Stimulated activated CD4-positive, alpha-beta T cell treated with anti-CD3 and anti-CD28 coated beads, TNF-alpha, amount 100 ng/mL, for 4 hours (primary cell): ENCODE results near the gene PCYOX1L.
A peak's percentile ranks its signal among the peaks of the same experiment; 100 is the strongest.

ENCODE experiments used
- DNase-seq, 3 experiments: peaks; one replicate each; pipeline ENCODE4 v3.0.0-alpha.2; 2020; ENCODE audit warnings: low read depth in 3 of 3

Gene PCYOX1L

GRCh38 chr5:149338364-149338763 lies 19.5 kb upstream of the PCYOX1L start:
- DNase-seq: no peak

GRCh38 chr5:149340920-149341319 lies 16.9 kb upstream of the PCYOX1L start:
- no peak for DNase-seq

- DNase-seq: no peak
These were observed 16.0 kb upstream of the PCYOX1L start for GRCh38 chr5:149341876-149342275.

- no peak for DNase-seq
These were observed 13.7 kb upstream of the PCYOX1L start for GRCh38 chr5:149344151-149344550.

- peak; percentile 81 to 87 (median 81) for DNase-seq
These were observed 12.5 kb upstream of the PCYOX1L start, which contains the start of gene GRPEL2 for GRCh38 chr5:149345147-149345891. GRPEL2 (plus strand) TSS chr5:149345499; CDS start chr5:149345540, 41 bp downstream.

GRCh38 chr5:149345892-149346222 lies 12.0 kb upstream of the PCYOX1L start:
- DNase-seq: no peak

- no peak for DNase-seq
These were observed 9.3 kb upstream of the PCYOX1L start for GRCh38 chr5:149348518-149348917.

- no peak for DNase-seq
These were observed 8.5 kb upstream of the PCYOX1L start for GRCh38 chr5:149349382-149349781.

GRCh38 chr5:149352169-149352568 lies 5.7 kb upstream of the PCYOX1L start:
- DNase-seq: no peak

GRCh38 chr5:149353911-149354310 lies 3.9 kb upstream of the PCYOX1L start:
- no peak for DNase-seq

GRCh38 chr5:149355688-149356087 lies 2.2 kb upstream of the PCYOX1L start:
- no peak for DNase-seq

GRCh38 chr5:149356391-149356790 lies 1.5 kb upstream of the PCYOX1L start:
- no peak for DNase-seq

- no peak for DNase-seq
These were observed 427 bp downstream of the PCYOX1L start for GRCh38 chr5:149358294-149358651.

GRCh38 chr5:149358868-149359495 lies 1.1 kb downstream of the PCYOX1L start:
- no peak for DNase-seq

GRCh38 chr5:149360272-149360671 lies 2.4 kb downstream of the PCYOX1L start:
- DNase-seq: no peak

GRCh38 chr5:149362541-149362940 lies 4.7 kb downstream of the PCYOX1L start:
- no peak for DNase-seq

- DNase-seq: no peak
These were observed 5.5 kb downstream of the PCYOX1L start for GRCh38 chr5:149363358-149363757.

- no peak for DNase-seq
These were observed 6.1 kb downstream of the PCYOX1L start for GRCh38 chr5:149363936-149364335.

GRCh38 chr5:149364719-149365118 lies 6.9 kb downstream of the PCYOX1L start:
- no peak for DNase-seq

- no peak for DNase-seq
These were observed 7.6 kb downstream of the PCYOX1L start for GRCh38 chr5:149365418-149365817.

- DNase-seq: no peak
These were observed 8.4 kb downstream of the PCYOX1L start for GRCh38 chr5:149366169-149366729.

- DNase-seq: peak; percentile 21 to 34 (median 24)
These were observed 9.6 kb downstream of the PCYOX1L start for GRCh38 chr5:149367249-149367971.
